K562 (cell line): ENCODE measurements around the gene MVK. TPM values are rescaled to one million over a fixed set of nuclear protein-coding genes. Genes with fewer than 3 reads are reported as not detected.

ENCODE experiments used
- ATAC-seq: fragments of 200-7000 bp; cut with Tn5 transposase; 3 replicates; pipeline ENCODE4 v1.9.1; 2020; ENCODE audit warnings: moderate library complexity
- BruUV-seq: library from RNA; stranded (reverse); fragments of 400-500 nt; replicated peaks from 2 replicates; lab custom pipeline; 2021; lab: Mats Ljungman, UMichigan
- CTCF ChIA-PET: fragments of 300-600 bp; formaldehyde crosslinking; extraction: SDS; loops from one replicate; lab custom pipeline; 2021; ENCODE audit warnings: low intra/inter-chr PET ratio; lab: Yijun Ruan, JAX
- POLR2A ChIA-PET: fragments of 300-600, 350-650 bp; sonication (Branson Sonifier 250); formaldehyde crosslinking; extraction: SDS; loops from one replicate; lab custom pipeline; 2021; ENCODE audit warnings: antibody characterized with exemption, inconsistent platforms; lab: Yijun Ruan, JAX
- DNase-seq, 4 experiments: peaks; one replicate each; pipeline versions ENCODE4 v3.0.0 to v3.0.0-alpha.2; 2011 to 2018; ENCODE audit warnings: low spot score in 3 of 4, mixed read lengths in 3 of 4; ENCODE audit errors: extremely low read depth in 1 of 4
- FAIRE-seq: peaks from 2 replicates; lab custom pipeline; 2011; peaks lifted over from hg19 to GRCh38; lab: Jason Lieb, UNC
- H2AFZ ChIP-seq: 2 replicates; pipeline ENCODE4 v1.6.0; 2011; ENCODE audit warnings: low read depth, low read length, control low read depth, inconsistent platforms
- H3K27ac ChIP-seq: fragments of 200-600 bp; 3 replicates; pipeline ENCODE4 v1.8.0; 2011; ENCODE audit warnings: low read depth, mild to moderate bottlenecking, control low read depth, inconsistent platforms, low read length, moderate library complexity, mixed read lengths; ENCODE audit errors: extremely low read depth
- H3K27me3 ChIP-seq, 2 experiments: fragments of 300-600 bp in 1 of 2; 2 replicates in 1 of 2; 3 replicates in 1 of 2; pipeline versions ENCODE4 v1.6.0 to v1.8.0; 2011; ENCODE audit warnings: inconsistent platforms in 2 of 2, low read length in 2 of 2, mild to moderate bottlenecking in 1 of 2, mixed read lengths in 1 of 2, moderate library complexity in 1 of 2; ENCODE audit not compliant: control insufficient read depth in 2 of 2, insufficient read depth in 2 of 2
- H3K36me3 ChIP-seq: fragments of 300-600 bp; 3 replicates; pipeline ENCODE4 v1.8.0; 2011; ENCODE audit warnings: mild to moderate bottlenecking, low read length, inconsistent platforms; ENCODE audit not compliant: control insufficient read depth, insufficient read depth
- H3K4me1 ChIP-seq, 2 experiments: fragments of 200-600 bp in 1 of 2; replicated peaks in 1 of 2; 2 replicates in 1 of 2; 3 replicates in 1 of 2; pipeline versions ENCODE4 v1.5.1 to v1.8.0; 2011; ENCODE audit warnings: inconsistent platforms in 2 of 2, low read length in 2 of 2, mild to moderate bottlenecking in 1 of 2, mixed read lengths in 1 of 2, moderate library complexity in 1 of 2; ENCODE audit not compliant: control insufficient read depth in 2 of 2, insufficient read depth in 2 of 2
- H3K4me2 ChIP-seq: 2 replicates; pipeline ENCODE4 v1.6.1; 2011; ENCODE audit warnings: low read length, control low read depth, inconsistent platforms, mixed read lengths; ENCODE audit not compliant: insufficient read depth
- H3K4me3 ChIP-seq: fragments of 200-600 bp; sonication (generic), shearing (Covaris generic); 2 replicates; pipeline ENCODE4 v1.5.1; 2016; ENCODE audit warnings: control low read depth, inconsistent platforms
- H3K79me2 ChIP-seq: fragments of 200-600 bp; 3 replicates; pipeline ENCODE4 v1.8.0; 2011; ENCODE audit warnings: low read length, inconsistent platforms; ENCODE audit not compliant: control insufficient read depth, insufficient read depth
- H3K9ac ChIP-seq, 2 experiments: 2 replicates each; pipeline versions ENCODE4 v1.6.0 to v1.6.1; 2011; ENCODE audit warnings: low read depth in 2 of 2, low read length in 2 of 2, control low read depth in 1 of 2, inconsistent platforms in 1 of 2, mild to moderate bottlenecking in 1 of 2, mixed read lengths in 1 of 2; ENCODE audit not compliant: insufficient read depth in 1 of 2
- H3K9me1 ChIP-seq: one replicate; pipeline ENCODE4 v1.6.0; 2011; ENCODE audit warnings: inconsistent platforms, mild to moderate bottlenecking, low read length, moderate library complexity; ENCODE audit not compliant: control insufficient read depth, insufficient read depth
- H3K9me3 ChIP-seq: replicated peaks from 2 replicates; pipeline ENCODE4 v1.5.1; 2011; ENCODE audit warnings: low read depth, low read length, inconsistent platforms; ENCODE audit not compliant: control insufficient read depth, insufficient read depth
- H4K20me1 ChIP-seq: replicated peaks from 2 replicates; pipeline ENCODE4 v1.6.1; 2011; ENCODE audit warnings: low read length, inconsistent platforms, mixed read lengths; ENCODE audit not compliant: control insufficient read depth, insufficient read depth
- NELFE ChIP-seq: IDR thresholded peaks from 2 replicates; pipeline ENCODE4 v1.6.1; 2011; ENCODE audit warnings: mild to moderate bottlenecking; ENCODE audit not compliant: insufficient read depth, insufficient read length
- NFIX ChIP-seq: fragments of 250-450 bp; sonication (Bioruptor Pico); IDR thresholded peaks from 2 replicates; pipeline ENCODE4 v1.4.0; 2020; ENCODE audit warnings: low read depth, mild to moderate bottlenecking, moderate library complexity
- PTTG1 ChIP-seq: fragments of 450-650 bp; IDR thresholded peaks from 2 replicates; pipeline ENCODE4 v1.6.1; 2016; ENCODE audit warnings: low read depth, mild to moderate bottlenecking, missing genetic modification characterization, missing compliant biosample characterization
- ZNF140 ChIP-seq: fragments of 250-450 bp; sonication (Bioruptor Pico); IDR thresholded peaks from 2 replicates; pipeline ENCODE4 v1.8.0; 2021; ENCODE audit warnings: moderate library complexity, mild to moderate bottlenecking, inconsistent platforms
- WGBS: fragments of 100-300 bp; shearing (Covaris generic); methylation state at CpG from one replicate; pipeline ENCODE4 v1.1.6; 2016; ENCODE audit warnings: low coverage, mixed read lengths; ENCODE audit not compliant: insufficient coverage; ENCODE audit errors: missing lambda C conversion rate; 5-methylcytosine and 5-hydroxymethylcytosine counted together
- in situ Hi-C: fragments of 300-500 bp; cut with MboI; formaldehyde crosslinking; loops from 4 replicates; pipeline ENCODE4 v1.15.0; 2018; ENCODE audit warnings: inconsistent platforms, mixed read lengths
- intact Hi-C: fragments of 100-400 bp; cut with micrococcal nuclease; formaldehyde crosslinking; loops from 2 replicates; pipeline ENCODE4 v1.14.2; 2022
- polyA plus RNA-seq, 8 experiments: library from polyadenylated mRNA; depleted of rRNA in 4 of 8; stranded (reverse) in 5 of 8; unstranded in 3 of 8; fragments of >200 nt; fragmentation: Nextera tagmentation in 2 of 8; fragmentation: Illumina TruSeq in 1 of 8; extraction: Ambion mirVana in 2 of 8; extraction: Trizol in 1 of 8; gene quantifications; 2 replicates each; pipeline versions ENCODE4 v1.2.1 to v1.2.3, GENCODE V29; 2011 to 2014; ENCODE audit warnings: inconsistent platforms in 1 of 8, missing spikeins in 1 of 8
- total RNA-seq, 7 experiments: library from RNA; depleted of rRNA in 6 of 7; stranded (reverse); fragments of >200 nt in 6 of 7; fragmentation: Illumina TruSeq in 2 of 7; extraction: Trizol in 2 of 7; gene quantifications; 2 replicates each; pipeline versions ENCODE4 v1.2.1 to v1.2.3, GENCODE V29; 2011 to 2021; ENCODE audit warnings: low replicate concordance in 1 of 7
- TF ChIP-seq, protein P1 (sequence below): IDR thresholded peaks from 2 replicates; pipeline ENCODE4 v1.6.1; 2014; ENCODE audit warnings: antibody characterized with exemption
- TF ChIP-seq, protein P2 (sequence below): fragments of 450-650 bp; IDR thresholded peaks from 2 replicates; pipeline ENCODE4 v1.6.1; 2016; ENCODE audit warnings: antibody characterized with exemption
- TF ChIP-seq, protein P3 (sequence below), 2 experiments: fragments of 450-650 bp; IDR thresholded peaks; 2 replicates each; pipeline ENCODE4 v1.6.1; 2018; ENCODE audit warnings: mild to moderate bottlenecking in 2 of 2, low read depth in 1 of 2; ENCODE audit not compliant: partially characterized antibody in 2 of 2

MVK gene
- total and polyA plus RNA-seq, 9 of the 15 experiments (the other 6 are each of a cell fraction or from before 2014, with no cell fraction given), result 0.41 to 33.6 (median 18.8) TPM

DNA sequence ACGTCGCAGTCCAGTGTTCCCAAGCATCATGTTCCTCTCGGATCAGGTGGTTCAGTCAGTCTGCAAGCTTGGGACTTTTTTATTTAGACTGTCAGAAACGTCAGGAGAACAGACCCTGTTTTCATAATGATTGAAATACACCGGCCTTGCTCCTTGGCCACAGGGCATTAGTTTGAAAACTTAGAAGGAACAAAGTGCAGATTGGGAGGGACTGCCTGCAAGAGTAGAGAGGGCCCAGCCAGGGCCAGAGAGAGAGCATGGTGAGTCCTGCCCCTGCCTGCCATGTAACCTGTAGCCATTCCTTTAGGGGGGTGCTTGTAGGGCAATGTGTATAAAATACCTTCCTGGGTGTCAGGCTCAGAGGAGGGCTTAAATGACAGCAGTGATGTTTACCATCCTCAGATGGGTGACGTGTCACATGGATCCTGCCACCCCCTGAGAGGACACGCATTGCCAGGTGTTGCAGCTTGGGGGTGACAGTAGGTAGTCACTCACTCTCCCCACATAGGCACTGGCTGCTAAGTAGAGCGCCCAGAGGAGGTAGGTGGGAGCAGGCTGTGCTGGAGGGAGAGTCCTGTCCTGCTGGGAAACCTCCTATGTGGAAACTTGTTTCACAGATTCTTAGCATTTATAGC lies 46.0 kb upstream of the MVK start:
- peaks cover 16% of the 10 kb centered on the region for H3K36me3 ChIP-seq
- BruUV-seq, result no TSS peak
- 68% methylated on average over 8 of the region's 8 CpGs for WGBS
- no peak overlapping the region for H3K27ac ChIP-seq
- ATAC-seq (no peak), DNase-seq (no peak), FAIRE-seq (no peak)
- ChIA-PET POLR2A (no interaction called here), CTCF (interaction anchor here (0.6 kb wide), 1 partner anchor 464 kb away, joined by 3 read pairs; no protein-coding TSS in a partner anchor)
- intact Hi-C loops (no loop called here), in situ Hi-C loops (no loop called here)
- H3K4me2 ChIP-seq, result no peak overlapping the region
- no peak overlapping the region for H2AFZ ChIP-seq
- H4K20me1 ChIP-seq, result no peaks in the 10 kb centered on the region
- H3K4me3 ChIP-seq, result no peak overlapping the region
- H3K79me2 ChIP-seq, result no peaks in the 10 kb centered on the region
- H3K9me3 ChIP-seq, result no peaks in the 10 kb centered on the region
- no peaks in the 10 kb centered on the region for H3K9me1 ChIP-seq
- H3K9ac ChIP-seq, result no peak overlapping the region
- H3K4me1 ChIP-seq, result no peaks in the 10 kb centered on the region
- no peaks in the 10 kb centered on the region for H3K27me3 ChIP-seq
- TF ChIP-seq NELFE (no peak), PTTG1 (tag) (no peak), NFIX (CRISPR knock-in tag) (no peak), ZNF140 (CRISPR knock-in tag) (no peak)
- TF ChIP-seq, protein P1, sequence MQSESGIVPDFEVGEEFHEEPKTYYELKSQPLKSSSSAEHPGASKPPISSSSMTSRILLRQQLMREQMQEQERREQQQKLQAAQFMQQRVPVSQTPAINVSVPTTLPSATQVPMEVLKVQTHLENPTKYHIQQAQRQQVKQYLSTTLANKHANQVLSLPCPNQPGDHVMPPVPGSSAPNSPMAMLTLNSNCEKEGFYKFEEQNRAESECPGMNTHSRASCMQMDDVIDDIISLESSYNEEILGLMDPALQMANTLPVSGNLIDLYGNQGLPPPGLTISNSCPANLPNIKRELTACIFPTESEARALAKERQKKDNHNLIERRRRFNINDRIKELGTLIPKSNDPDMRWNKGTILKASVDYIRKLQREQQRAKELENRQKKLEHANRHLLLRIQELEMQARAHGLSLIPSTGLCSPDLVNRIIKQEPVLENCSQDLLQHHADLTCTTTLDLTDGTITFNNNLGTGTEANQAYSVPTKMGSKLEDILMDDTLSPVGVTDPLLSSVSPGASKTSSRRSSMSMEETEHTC, result no peak
- TF ChIP-seq, protein P2, sequence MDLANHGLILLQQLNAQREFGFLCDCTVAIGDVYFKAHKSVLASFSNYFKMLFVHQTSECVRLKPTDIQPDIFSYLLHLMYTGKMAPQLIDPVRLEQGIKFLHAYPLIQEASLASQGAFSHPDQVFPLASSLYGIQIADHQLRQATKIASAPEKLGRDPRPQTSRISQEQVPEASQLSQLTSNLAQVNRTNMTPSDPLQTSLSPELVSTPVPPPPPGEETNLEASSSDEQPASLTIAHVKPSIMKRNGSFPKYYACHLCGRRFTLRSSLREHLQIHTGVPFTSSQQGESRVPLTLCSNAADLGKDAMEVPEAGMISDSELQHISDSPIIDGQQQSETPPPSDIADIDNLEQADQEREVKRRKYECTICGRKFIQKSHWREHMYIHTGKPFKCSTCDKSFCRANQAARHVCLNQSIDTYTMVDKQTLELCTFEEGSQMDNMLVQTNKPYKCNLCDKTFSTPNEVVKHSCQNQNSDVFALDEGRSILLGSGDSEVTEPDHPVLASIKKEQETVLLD, result no peak
- TF ChIP-seq, protein P3, sequence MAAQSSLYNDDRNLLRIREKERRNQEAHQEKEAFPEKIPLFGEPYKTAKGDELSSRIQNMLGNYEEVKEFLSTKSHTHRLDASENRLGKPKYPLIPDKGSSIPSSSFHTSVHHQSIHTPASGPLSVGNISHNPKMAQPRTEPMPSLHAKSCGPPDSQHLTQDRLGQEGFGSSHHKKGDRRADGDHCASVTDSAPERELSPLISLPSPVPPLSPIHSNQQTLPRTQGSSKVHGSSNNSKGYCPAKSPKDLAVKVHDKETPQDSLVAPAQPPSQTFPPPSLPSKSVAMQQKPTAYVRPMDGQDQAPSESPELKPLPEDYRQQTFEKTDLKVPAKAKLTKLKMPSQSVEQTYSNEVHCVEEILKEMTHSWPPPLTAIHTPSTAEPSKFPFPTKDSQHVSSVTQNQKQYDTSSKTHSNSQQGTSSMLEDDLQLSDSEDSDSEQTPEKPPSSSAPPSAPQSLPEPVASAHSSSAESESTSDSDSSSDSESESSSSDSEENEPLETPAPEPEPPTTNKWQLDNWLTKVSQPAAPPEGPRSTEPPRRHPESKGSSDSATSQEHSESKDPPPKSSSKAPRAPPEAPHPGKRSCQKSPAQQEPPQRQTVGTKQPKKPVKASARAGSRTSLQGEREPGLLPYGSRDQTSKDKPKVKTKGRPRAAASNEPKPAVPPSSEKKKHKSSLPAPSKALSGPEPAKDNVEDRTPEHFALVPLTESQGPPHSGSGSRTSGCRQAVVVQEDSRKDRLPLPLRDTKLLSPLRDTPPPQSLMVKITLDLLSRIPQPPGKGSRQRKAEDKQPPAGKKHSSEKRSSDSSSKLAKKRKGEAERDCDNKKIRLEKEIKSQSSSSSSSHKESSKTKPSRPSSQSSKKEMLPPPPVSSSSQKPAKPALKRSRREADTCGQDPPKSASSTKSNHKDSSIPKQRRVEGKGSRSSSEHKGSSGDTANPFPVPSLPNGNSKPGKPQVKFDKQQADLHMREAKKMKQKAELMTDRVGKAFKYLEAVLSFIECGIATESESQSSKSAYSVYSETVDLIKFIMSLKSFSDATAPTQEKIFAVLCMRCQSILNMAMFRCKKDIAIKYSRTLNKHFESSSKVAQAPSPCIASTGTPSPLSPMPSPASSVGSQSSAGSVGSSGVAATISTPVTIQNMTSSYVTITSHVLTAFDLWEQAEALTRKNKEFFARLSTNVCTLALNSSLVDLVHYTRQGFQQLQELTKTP (IDR thresholded peaks at IDR 0.05; ENCODE audit: low read depth in 1 of 2, partially characterized antibody in 2 of 2), result no peak
